Hepatocyte (in vitro differentiated cells): ENCODE data around the gene ALOX12.
"Not testable (repeated sequence)": the region's sequence is repeated elsewhere in the genome, so short reads cannot be mapped to it uniquely, and the experiment has no call there.

ENCODE experiments used
- CTCF ChIP-seq: fragments of 200-600 bp; sonication (generic); IDR thresholded peaks from 2 replicates; pipeline ENCODE4 v1.5.1; 2016; ENCODE audit warnings: antibody characterized with exemption, mild to moderate bottlenecking; ENCODE audit not compliant: poor library complexity
- EZH2 ChIP-seq: fragments of 200-600 bp; sonication (generic); IDR thresholded peaks from 2 replicates; pipeline ENCODE4 v1.6.1; 2016; ENCODE audit warnings: antibody characterized with exemption, mild to moderate bottlenecking, borderline replicate concordance
- EZH2phosphoT487 ChIP-seq: fragments of 200-600 bp; sonication (generic); IDR thresholded peaks from one replicate; pipeline ENCODE4 v1.6.1; 2018; ENCODE audit warnings: antibody characterized with exemption, mild to moderate bottlenecking, low read depth, moderate library complexity; ENCODE audit not compliant: unreplicated experiment, severe bottlenecking

GRCh38 chr17:7050583-7050982 lies 54.7 kb downstream of the ALOX12 start:
- TF ChIP-seq EZH2phosphoT487, EZH2, CTCF: not testable (repeated sequence)
